GM23248 (cell line): ENCODE data around the gene BSDC1. TPM values are rescaled to one million over a fixed set of nuclear protein-coding genes. Genes with fewer than 3 reads are reported as not detected.

Source experiments
- DNase-seq: peaks from one replicate; pipeline ENCODE4 v3.0.0-alpha.2; 2015
- H2AFZ ChIP-seq: fragments of 200-600 bp; sonication (generic); 2 replicates; pipeline ENCODE4 v1.6.1; 2016; ENCODE audit warnings: antibody characterized with exemption
- H3F3A ChIP-seq: fragments of 200-600 bp; sonication (generic); 2 replicates; pipeline ENCODE4 v1.6.1; 2016; ENCODE audit warnings: mild to moderate bottlenecking, antibody characterized with exemption, mixed run types; ENCODE audit not compliant: insufficient read depth
- H3K27ac ChIP-seq: fragments of 200-600 bp; sonication (generic); 2 replicates; pipeline ENCODE4 v1.5.1; 2016; ENCODE audit warnings: mild to moderate bottlenecking
- H3K27me3 ChIP-seq: fragments of 200-600 bp; sonication (generic); replicated peaks from 2 replicates; pipeline ENCODE4 v1.6.1; 2016; ENCODE audit warnings: mild to moderate bottlenecking; ENCODE audit not compliant: insufficient read depth
- H3K36me3 ChIP-seq: fragments of 200-600 bp; sonication (generic); 2 replicates; pipeline ENCODE4 v1.6.1; 2016; ENCODE audit warnings: low read depth, mild to moderate bottlenecking
- H3K4me1 ChIP-seq: fragments of 200-600 bp; sonication (generic); 2 replicates; pipeline ENCODE4 v1.6.1; 2016; ENCODE audit warnings: mild to moderate bottlenecking; ENCODE audit not compliant: insufficient read depth
- H3K4me2 ChIP-seq: fragments of 200-600 bp; sonication (generic); one replicate; pipeline ENCODE4 v1.6.1; 2016; ENCODE audit warnings: mild to moderate bottlenecking; ENCODE audit not compliant: unreplicated experiment
- H3K4me3 ChIP-seq: fragments of 200-600 bp; sonication (generic); 2 replicates; pipeline ENCODE4 v1.5.1; 2016; ENCODE audit warnings: mild to moderate bottlenecking
- H3K79me2 ChIP-seq: fragments of 200-600 bp; sonication (generic); 2 replicates; pipeline ENCODE4 v1.6.1; 2016; ENCODE audit warnings: mild to moderate bottlenecking; ENCODE audit not compliant: insufficient read depth
- H3K9ac ChIP-seq: fragments of 200-600 bp; sonication (generic); 2 replicates; pipeline ENCODE4 v1.6.1; 2016; ENCODE audit warnings: mild to moderate bottlenecking
- H3K9me2 ChIP-seq: fragments of 200-600 bp; sonication (generic); 2 replicates; pipeline ENCODE4 v1.6.1; 2016; ENCODE audit warnings: mixed run types, mild to moderate bottlenecking, moderate library complexity; ENCODE audit not compliant: insufficient read depth
- H3K9me3 ChIP-seq: fragments of 200-600 bp; sonication (generic); one replicate; pipeline ENCODE4 v1.6.1; 2017; ENCODE audit warnings: low read depth
- H4K20me1 ChIP-seq: fragments of 200-600 bp; sonication (generic); 2 replicates; pipeline ENCODE4 v1.6.0; 2016; ENCODE audit not compliant: insufficient read depth
- EZH2 ChIP-seq: fragments of 200-600 bp; sonication (generic); IDR thresholded peaks from 2 replicates; pipeline ENCODE4 v1.6.1; 2018; ENCODE audit warnings: antibody characterized with exemption, mild to moderate bottlenecking; ENCODE audit not compliant: insufficient read depth, poor library complexity, severe bottlenecking
- EZH2phosphoT487 ChIP-seq: fragments of 200-600 bp; sonication (generic); IDR thresholded peaks from 2 replicates; pipeline ENCODE4 v1.6.1; 2018; ENCODE audit warnings: antibody characterized with exemption, moderate library complexity, mild to moderate bottlenecking, low read depth; ENCODE audit not compliant: insufficient read depth
- WGBS, 2 experiments: methylation state at CpG; one replicate each; pipeline ENCODE4 v1.1.6; 2015 to 2017; ENCODE audit warnings: low lambda C conversion rate in 2 of 2, low coverage in 1 of 2; ENCODE audit errors: missing lambda C conversion rate in 2 of 2; 5-methylcytosine and 5-hydroxymethylcytosine counted together
- in situ Hi-C: fragments of 300-500 bp; cut with MboI; formaldehyde crosslinking; loops from 2 replicates; pipeline ENCODE4 v1.15.0; 2020
- polyA plus RNA-seq: library from polyadenylated mRNA; unstranded; fragments of >200 nt; fragmentation: Nextera tagmentation; extraction: Ambion mirVana; gene quantifications from 2 replicates; pipeline ENCODE4 v1.2.1, GENCODE V29; 2016
- total RNA-seq: library from RNA; depleted of rRNA; stranded (reverse); fragments of >200 nt; shearing (Covaris generic); gene quantifications from 2 replicates; pipeline ENCODE4 v1.2.3, GENCODE V29; 2014

BSDC1 gene
- total and polyA plus RNA-seq, 2 experiments from 2014 or later: 47.8 to 94.9 TPM

DNA sequence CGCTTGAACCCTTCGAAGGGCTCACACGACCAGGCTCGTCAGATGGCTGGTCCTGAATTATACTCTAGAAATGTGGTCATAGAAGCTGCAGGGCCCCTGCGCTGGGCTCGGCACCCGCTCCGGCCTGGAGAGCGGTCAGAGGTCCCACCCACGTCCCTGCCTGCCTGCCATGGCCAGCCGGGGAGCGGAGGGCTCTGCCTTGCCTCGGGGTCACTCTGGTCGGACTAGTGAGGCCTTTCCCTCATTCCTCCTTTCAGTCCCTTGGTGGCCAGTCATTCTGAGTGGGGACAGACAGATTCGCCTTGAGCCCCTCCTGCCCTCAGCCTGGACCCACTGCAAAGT is 57.7 kb downstream of the BSDC1 start:
- H3K79me2 ChIP-seq: no peaks in the 10 kb centered on the region
- 58 to 61% methylated on average over 15 of the region's 15 CpGs for WGBS, 2 experiments
- H3K4me2 ChIP-seq: no peak overlapping the region
- peaks cover 14% of the 10 kb centered on the region; the same call in 1 of the 2 replicates for H3F3A ChIP-seq
- no peak for TF ChIP-seq EZH2
- no peak for TF ChIP-seq EZH2phosphoT487
- H3K9me2 ChIP-seq: no peaks in the 10 kb centered on the region
- no peaks in the 10 kb centered on the region for H3K27me3 ChIP-seq
- no peaks in the 10 kb centered on the region for H3K9me3 ChIP-seq
- no peaks in the 10 kb centered on the region for H3K36me3 ChIP-seq
- H4K20me1 ChIP-seq: no peaks in the 10 kb centered on the region
- no peak overlapping the region for H3K9ac ChIP-seq
- H2AFZ ChIP-seq: no peak overlapping the region
- no peak for DNase-seq
- H3K27ac ChIP-seq: no peak overlapping the region
- in situ Hi-C loops: no loop called here
- peaks cover 13% of the 10 kb centered on the region; the same call in 1 of the 2 replicates for H3K4me1 ChIP-seq
- H3K4me3 ChIP-seq: peak overlapping the region; percentile 79; the same call in 1 of the 2 replicates

DNA sequence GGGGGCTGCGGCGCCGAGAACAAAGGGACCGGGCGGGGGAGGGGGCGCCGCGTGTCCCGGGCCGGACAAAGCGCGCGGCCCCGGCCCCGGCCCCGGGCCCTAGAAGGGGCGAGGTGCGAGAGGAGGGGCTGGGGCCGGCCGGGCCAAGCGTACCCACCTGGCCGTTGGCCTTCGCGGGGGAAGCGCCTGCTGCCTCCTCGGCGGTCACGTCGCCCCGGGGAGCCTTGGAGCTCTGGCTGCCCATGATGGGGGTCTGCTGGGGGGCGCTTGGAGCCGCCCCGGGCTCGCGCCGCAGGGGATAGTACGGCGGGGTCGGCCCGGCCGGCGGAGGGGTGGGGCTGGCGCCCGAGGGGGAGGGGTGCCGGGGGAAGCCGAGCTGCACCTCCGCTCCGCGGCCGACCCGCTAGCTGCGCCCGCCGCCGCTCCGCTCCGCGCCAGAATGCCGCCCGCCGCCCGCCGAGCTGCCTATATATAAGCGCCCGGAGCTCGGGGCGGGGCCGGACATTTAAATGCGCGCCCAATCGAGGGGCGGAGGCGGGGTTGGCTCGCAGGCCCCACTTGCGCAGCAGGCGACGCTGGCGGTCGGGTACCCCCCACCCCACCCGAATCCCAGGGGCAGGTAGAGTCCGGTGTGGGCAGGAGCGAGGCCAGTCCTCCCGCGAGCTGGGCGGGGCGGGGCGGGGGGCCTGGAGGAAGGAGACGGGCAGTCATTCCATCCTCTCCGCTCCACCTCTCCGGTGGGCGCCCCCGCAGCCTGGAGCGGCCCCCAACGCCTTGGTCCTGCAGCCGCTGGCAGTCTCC is 58.3 kb downstream of the BSDC1 start, which contains the start of gene MARCKSL1:
Gene MARCKSL1, minus strand, starts transcription at position 444 of the 801 bp plus-strand sequence. Its CDS starts 200 bp downstream, at position 244.
- Histone ChIP-seq H3K9me3 (no peaks in the 10 kb centered on the region), H3K4me3 (peak within 1 kb of the TSS; percentile 79), H3K27me3 (no peaks in the 10 kb centered on the region), H3K36me3 (no peaks in the 10 kb centered on the region), H3K4me2 (peak within 1 kb of the TSS; percentile 77), H3K27ac (no peak within 1 kb of the TSS), H3K79me2 (no peaks in the 10 kb centered on the region), H3K9ac (peak within 1 kb of the TSS; percentile 76), H2AFZ (peak within 1 kb of the TSS; percentile 62), H3F3A (peaks cover 19% of the 10 kb centered on the region; the same call in 1 of the 2 replicates), H3K9me2 (no peaks in the 10 kb centered on the region), H3K4me1 (peaks cover 13% of the 10 kb centered on the region; the same call in 1 of the 2 replicates), H4K20me1 (no peaks in the 10 kb centered on the region)
- WGBS, 2 experiments: 4 to 9% methylated on average over 28 to 72 of the region's 95 CpGs
- DNase-seq: peak; percentile 79
- TF ChIP-seq EZH2 (no peak), EZH2phosphoT487 (no peak)
- in situ Hi-C loops: no loop called here

DNA sequence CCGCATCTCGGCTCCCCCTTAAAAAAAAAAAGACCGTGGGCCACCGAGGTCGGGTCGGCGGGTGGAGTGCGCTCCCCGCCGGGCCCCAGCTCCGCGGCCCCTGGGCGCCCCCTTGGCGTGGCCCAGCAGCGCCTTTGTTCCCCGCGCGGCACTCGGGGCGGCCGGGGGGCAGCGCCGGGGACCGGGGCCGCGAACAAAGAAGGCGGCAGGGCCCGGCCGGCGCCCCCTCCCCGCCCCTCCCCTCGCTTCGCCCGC is 58.8 kb downstream of the BSDC1 start:
- H3K4me2 ChIP-seq: peak overlapping the region; percentile 77
- H2AFZ ChIP-seq: peak overlapping the region; percentile 42
- 1 to 3% methylated on average over 11 to 26 of the region's 34 CpGs for WGBS, 2 experiments
- H3K9ac ChIP-seq: peak overlapping the region; percentile 76
- H3K4me1 ChIP-seq: peaks cover 13% of the 10 kb centered on the region; the same call in 1 of the 2 replicates
- no peaks in the 10 kb centered on the region for H3K9me3 ChIP-seq
- no peak for TF ChIP-seq EZH2
- TF ChIP-seq EZH2phosphoT487: no peak
- no peaks in the 10 kb centered on the region for H3K27me3 ChIP-seq
- H3K36me3 ChIP-seq: no peaks in the 10 kb centered on the region
- no peaks in the 10 kb centered on the region for H4K20me1 ChIP-seq
- peaks cover 19% of the 10 kb centered on the region; the same call in 1 of the 2 replicates for H3F3A ChIP-seq
- H3K4me3 ChIP-seq: peak overlapping the region; percentile 79
- in situ Hi-C loops: no loop called here
- DNase-seq: no peak
- no peak overlapping the region for H3K27ac ChIP-seq
- no peaks in the 10 kb centered on the region for H3K9me2 ChIP-seq
- no peaks in the 10 kb centered on the region for H3K79me2 ChIP-seq

DNA sequence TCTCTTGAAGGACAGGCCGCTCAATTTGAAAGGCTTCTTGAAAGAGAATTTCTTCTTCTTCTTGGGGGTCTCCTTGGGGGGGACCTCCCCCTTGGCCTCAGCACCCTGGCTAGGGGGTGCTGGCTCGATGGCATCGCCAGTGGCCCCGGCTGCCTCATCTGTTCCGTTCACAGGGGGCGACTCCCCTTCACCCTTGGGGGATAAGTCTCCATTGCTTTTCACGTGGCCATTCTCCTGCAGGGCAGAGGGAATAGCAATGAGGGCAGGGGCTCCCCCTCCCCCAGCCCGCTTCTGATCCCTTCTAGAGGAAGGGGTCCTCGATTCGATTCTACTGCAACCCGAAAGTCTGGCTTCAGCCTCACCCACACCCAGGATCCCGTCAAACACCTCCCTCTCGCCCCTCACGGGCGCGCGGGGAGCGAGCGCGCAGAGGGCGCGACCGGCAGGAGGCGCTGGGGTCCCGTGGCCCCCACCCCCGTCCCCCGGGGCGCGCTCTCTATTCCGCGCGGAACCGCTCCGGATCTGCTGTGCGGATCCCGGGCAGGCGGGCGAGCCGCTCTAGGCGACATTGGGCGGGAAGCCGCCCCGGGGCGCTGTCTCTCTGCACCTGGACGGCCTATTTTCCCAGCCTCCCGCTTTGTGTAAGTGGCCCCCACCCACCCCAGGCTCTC is 59.2 kb downstream of the BSDC1 start:
- peak overlapping the region; percentile 79 for H3K4me3 ChIP-seq
- WGBS, 2 experiments: 5 to 8% methylated on average over 26 to 46 of the region's 46 CpGs
- peaks cover 13% of the 10 kb centered on the region; the same call in 1 of the 2 replicates for H3K4me1 ChIP-seq
- in situ Hi-C loops: no loop called here
- H3K27me3 ChIP-seq: no peaks in the 10 kb centered on the region
- peak; percentile 72 for DNase-seq
- H3K36me3 ChIP-seq: no peaks in the 10 kb centered on the region
- no peaks in the 10 kb centered on the region for H3K9me3 ChIP-seq
- H3K9me2 ChIP-seq: no peaks in the 10 kb centered on the region
- H3F3A ChIP-seq: peaks cover 19% of the 10 kb centered on the region; the same call in 1 of the 2 replicates
- H3K79me2 ChIP-seq: no peaks in the 10 kb centered on the region
- peak overlapping the region; percentile 76 for H3K9ac ChIP-seq
- TF ChIP-seq EZH2 (no peak), EZH2phosphoT487 (no peak)
- H2AFZ ChIP-seq: peak overlapping the region; percentile 42
- H4K20me1 ChIP-seq: no peaks in the 10 kb centered on the region
- H3K4me2 ChIP-seq: peak overlapping the region; percentile 77
- H3K27ac ChIP-seq: no peak overlapping the region
